Muscle layer of colon (tissue), 2 donors: ENCODE data around the gene ADPRHL1.

ENCODE experiments used
- H3K27ac ChIP-seq: one replicate; pipeline ENCODE4 v1.7.0; 2013; ENCODE audit warnings: low read depth, mild to moderate bottlenecking, low read length, moderate library complexity
- H3K27me3 ChIP-seq, 2 donors: one replicate each; pipeline ENCODE4 v1.7.0; 2013; ENCODE audit warnings: low read length in 2 of 2, mild to moderate bottlenecking in 2 of 2; ENCODE audit not compliant: insufficient read depth in 2 of 2, control insufficient read depth in 1 of 2
- H3K36me3 ChIP-seq: one replicate; pipeline ENCODE4 v1.7.0; 2013; ENCODE audit warnings: mild to moderate bottlenecking, low read length; ENCODE audit not compliant: insufficient read depth
- H3K4me1 ChIP-seq: one replicate; pipeline ENCODE4 v1.7.0; 2013; ENCODE audit warnings: mild to moderate bottlenecking, low read length; ENCODE audit not compliant: insufficient read depth
- H3K4me3 ChIP-seq, 2 donors: one replicate each; pipeline ENCODE4 v1.7.0; 2013; ENCODE audit warnings: low read length in 2 of 2, low read depth in 1 of 2, mild to moderate bottlenecking in 1 of 2, moderate library complexity in 1 of 2
- H3K9ac ChIP-seq: one replicate; pipeline ENCODE4 v1.7.0; 2013; ENCODE audit warnings: low read length
- H3K9me3 ChIP-seq: one replicate; pipeline ENCODE4 v1.7.0; 2013; ENCODE audit warnings: mild to moderate bottlenecking, low read length
- donor health status: abdominal sarcoma.
- donor health status: Adenocarcinoma of cecum.

The ADPRHL1 gene

GRCh38 chr13:113490496-113491417 is 37.5 kb upstream of the ADPRHL1 start, which contains the start of gene DCUN1D2:
TSS of gene DCUN1D2 (minus strand) at chr13:113490711. CDS start at chr13:113490669, 42 bp downstream.
- H3K9me3 ChIP-seq: no peaks in the 10 kb centered on the region
- H3K27me3 ChIP-seq: no peaks in the 10 kb centered on the region
- H3K4me3 ChIP-seq: peak within 1 kb of the TSS; percentile 72 to 78
- H3K4me1 ChIP-seq: peaks cover 67% of the 10 kb centered on the region
- H3K27ac ChIP-seq: peak within 1 kb of the TSS; percentile 92
- H3K36me3 ChIP-seq: peaks cover under 1% of the 10 kb centered on the region
- H3K9ac ChIP-seq: peak within 1 kb of the TSS; percentile 85

GRCh38 chr13:113489549-113490495 is 36.5 kb upstream of the ADPRHL1 start:
- Histone ChIP-seq H3K27me3 (no peaks in the 10 kb centered on the region), H3K27ac (peak overlapping the region; percentile 92), H3K4me1 (peaks cover 66% of the 10 kb centered on the region), H3K4me3 (peak overlapping the region; percentile 66 to 72), H3K9ac (peak overlapping the region; percentile 51), H3K36me3 (no peaks in the 10 kb centered on the region), H3K9me3 (no peaks in the 10 kb centered on the region)

- Histone ChIP-seq H3K27ac (peak overlapping the region; percentile 92), H3K27me3 (no peaks in the 10 kb centered on the region), H3K4me1 (peaks cover 66% of the 10 kb centered on the region), H3K9ac (peak overlapping the region; percentile 51), H3K9me3 (no peaks in the 10 kb centered on the region), H3K36me3 (no peaks in the 10 kb centered on the region), H3K4me3 (peak overlapping the region; percentile 66 to 72)
Observed at GRCh38 chr13:113489171-113489548, 35.9 kb upstream of the ADPRHL1 start.

- Histone ChIP-seq H3K27ac (no peak overlapping the region), H3K36me3 (no peaks in the 10 kb centered on the region), H3K9me3 (no peaks in the 10 kb centered on the region), H3K4me3 (no peak overlapping the region), H3K4me1 (peaks cover 65% of the 10 kb centered on the region), H3K27me3 (no peaks in the 10 kb centered on the region), H3K9ac (no peak overlapping the region)
Observed at GRCh38 chr13:113488283-113488682, 35.0 kb upstream of the ADPRHL1 start.

DNA sequence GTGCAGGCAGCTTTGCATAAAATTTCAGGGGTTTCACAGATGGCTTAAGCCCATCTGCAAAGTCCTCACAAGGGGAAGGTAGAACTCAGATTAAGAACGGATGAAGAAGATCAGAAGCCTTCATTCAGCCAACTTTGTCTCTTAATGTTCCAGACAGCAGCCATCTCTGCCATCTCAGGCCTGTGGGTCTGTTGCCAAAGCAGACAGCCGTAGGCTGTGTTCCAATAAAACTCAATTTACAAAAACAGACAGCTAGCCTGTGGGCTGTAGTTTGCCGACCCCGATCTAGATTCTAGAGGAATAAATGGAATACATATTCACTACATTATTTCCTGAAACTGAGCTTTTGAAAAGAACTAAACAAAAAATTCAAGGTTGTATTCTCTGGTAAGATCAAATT is 33.4 kb upstream of the ADPRHL1 start:
- Histone ChIP-seq H3K36me3 (no peaks in the 10 kb centered on the region), H3K27ac (peak overlapping the region; percentile 56)

GRCh38 chr13:113485545-113485944 is 32.3 kb upstream of the ADPRHL1 start:
- Histone ChIP-seq H3K9ac (no peak overlapping the region), H3K4me3 (no peak overlapping the region), H3K9me3 (no peaks in the 10 kb centered on the region), H3K27me3 (no peaks in the 10 kb centered on the region), H3K36me3 (no peaks in the 10 kb centered on the region), H3K27ac (no peak overlapping the region), H3K4me1 (peaks cover 49% of the 10 kb centered on the region)

More for the DNA sequence above, 33.4 kb upstream of the ADPRHL1 start:
- Histone ChIP-seq H3K9me3 (no peaks in the 10 kb centered on the region), H3K27me3 (no peaks in the 10 kb centered on the region), H3K9ac (no peak overlapping the region), H3K4me3 (no peak overlapping the region), H3K4me1 (peaks cover 50% of the 10 kb centered on the region)

- peaks cover 38% of the 10 kb centered on the region for H3K4me1 ChIP-seq
- no peak overlapping the region for H3K9ac ChIP-seq
- no peaks in the 10 kb centered on the region for H3K27me3 ChIP-seq
- no peak overlapping the region for H3K27ac ChIP-seq
- peaks cover 11% of the 10 kb centered on the region for H3K36me3 ChIP-seq
- no peaks in the 10 kb centered on the region for H3K9me3 ChIP-seq
- peak overlapping the region in 1 of 2 donors; percentile 9 for H3K4me3 ChIP-seq
Observed at GRCh38 chr13:113483504-113484293, 30.4 kb upstream of the ADPRHL1 start.

GRCh38 chr13:113483081-113483480 is 29.8 kb upstream of the ADPRHL1 start:
- Histone ChIP-seq H3K9me3 (no peaks in the 10 kb centered on the region), H3K4me1 (peaks cover 32% of the 10 kb centered on the region), H3K27ac (no peak overlapping the region), H3K36me3 (peaks cover 12% of the 10 kb centered on the region), H3K9ac (no peak overlapping the region), H3K4me3 (no peak overlapping the region), H3K27me3 (no peaks in the 10 kb centered on the region)

GRCh38 chr13:113479179-113479578 is 25.9 kb upstream of the ADPRHL1 start:
- Histone ChIP-seq H3K4me3 (no peak overlapping the region), H3K9ac (no peak overlapping the region), H3K4me1 (peaks cover 8% of the 10 kb centered on the region), H3K9me3 (no peaks in the 10 kb centered on the region), H3K36me3 (peaks cover 35% of the 10 kb centered on the region), H3K27me3 (no peaks in the 10 kb centered on the region), H3K27ac (no peak overlapping the region)

GRCh38 chr13:113477724-113478123 is 24.4 kb upstream of the ADPRHL1 start:
- no peaks in the 10 kb centered on the region for H3K4me1 ChIP-seq
- no peak overlapping the region for H3K27ac ChIP-seq
- H3K27me3 ChIP-seq: no peaks in the 10 kb centered on the region
- no peak overlapping the region for H3K4me3 ChIP-seq
- no peaks in the 10 kb centered on the region for H3K9me3 ChIP-seq
- H3K36me3 ChIP-seq: peaks cover 47% of the 10 kb centered on the region
- no peak overlapping the region for H3K9ac ChIP-seq
